Esophagus muscularis mucosa (tissue), 3 donors: ENCODE measurements around the gene VWA5B1.

Experiments
- CTCF ChIP-seq, 3 experiments: fragments of 200-600 bp in 2 of 3; fragments of 450-650 bp in 1 of 3; sonication (generic) in 2 of 3; IDR thresholded peaks; one replicate each; pipeline ENCODE4 v1.5.1; 2017 to 2019; ENCODE audit warnings: antibody characterized with exemption in 3 of 3, mild to moderate bottlenecking in 2 of 3, moderate library complexity in 1 of 3
- POLR2AphosphoS5 ChIP-seq, 2 donors: sonication (generic); formaldehyde crosslinking; IDR thresholded peaks; one replicate each; pipeline ENCODE4 v1.6.1; 2017; ENCODE audit warnings: antibody characterized with exemption in 2 of 2

- TF ChIP-seq POLR2AphosphoS5 (IDR thresholded peaks at IDR 0.05) (no peak), CTCF (IDR thresholded peaks at IDR 0.05) (no peak)
Measured at GRCh38 chr1:20271498-20272400, 18.9 kb upstream of the VWA5B1 start.
